ENCODE measurements around the gene PFKP.

Gene PFKP

DNA sequence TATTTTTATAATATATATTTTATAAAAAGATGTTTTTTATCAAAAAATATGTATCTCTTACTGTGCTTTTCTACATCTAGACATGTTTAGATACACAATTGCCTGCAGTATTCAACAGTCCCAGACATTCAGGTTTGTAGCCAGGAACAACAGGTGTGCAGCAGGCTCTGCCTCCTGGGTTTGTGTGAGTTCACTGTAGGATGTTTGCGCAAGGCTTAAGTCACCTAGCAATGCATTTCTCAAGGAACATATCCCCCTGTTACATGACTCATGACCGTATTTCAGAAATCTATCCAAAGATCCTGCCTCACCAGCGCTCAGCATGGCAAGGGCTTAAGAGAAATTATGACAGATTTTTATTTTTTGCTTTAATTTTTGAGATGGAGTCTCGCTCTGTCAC lies 63.8 kb downstream of the PFKP start:
- no peak overlapping the region for H2AFZ ChIP-seq (ENCODE audit: low read depth, low read length)
- no peak overlapping the region for H3K9ac ChIP-seq (ENCODE audit: low read length)
- H3K4me1 ChIP-seq (ENCODE audit: low read length): no peaks in the 10 kb centered on the region
- no peaks in the 10 kb centered on the region for H4K20me1 ChIP-seq (ENCODE audit: insufficient read depth, low read length)
- no peaks in the 10 kb centered on the region for H3K9me3 ChIP-seq (ENCODE audit: insufficient read depth, low read length)
- no peaks in the 10 kb centered on the region for H3K79me2 ChIP-seq (ENCODE audit: low read length)
- TF ChIP-seq EZH2phosphoT487 (IDR thresholded peaks at IDR 0.05; ENCODE audit: low read depth): no peak
- TF ChIP-seq, protein P1, sequence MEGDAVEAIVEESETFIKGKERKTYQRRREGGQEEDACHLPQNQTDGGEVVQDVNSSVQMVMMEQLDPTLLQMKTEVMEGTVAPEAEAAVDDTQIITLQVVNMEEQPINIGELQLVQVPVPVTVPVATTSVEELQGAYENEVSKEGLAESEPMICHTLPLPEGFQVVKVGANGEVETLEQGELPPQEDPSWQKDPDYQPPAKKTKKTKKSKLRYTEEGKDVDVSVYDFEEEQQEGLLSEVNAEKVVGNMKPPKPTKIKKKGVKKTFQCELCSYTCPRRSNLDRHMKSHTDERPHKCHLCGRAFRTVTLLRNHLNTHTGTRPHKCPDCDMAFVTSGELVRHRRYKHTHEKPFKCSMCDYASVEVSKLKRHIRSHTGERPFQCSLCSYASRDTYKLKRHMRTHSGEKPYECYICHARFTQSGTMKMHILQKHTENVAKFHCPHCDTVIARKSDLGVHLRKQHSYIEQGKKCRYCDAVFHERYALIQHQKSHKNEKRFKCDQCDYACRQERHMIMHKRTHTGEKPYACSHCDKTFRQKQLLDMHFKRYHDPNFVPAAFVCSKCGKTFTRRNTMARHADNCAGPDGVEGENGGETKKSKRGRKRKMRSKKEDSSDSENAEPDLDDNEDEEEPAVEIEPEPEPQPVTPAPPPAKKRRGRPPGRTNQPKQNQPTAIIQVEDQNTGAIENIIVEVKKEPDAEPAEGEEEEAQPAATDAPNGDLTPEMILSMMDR (IDR thresholded peaks at IDR 0.05; ENCODE audit: low read depth, low read length): no peak
- H3K27me3 ChIP-seq (ENCODE audit: low read depth, low read length): no peaks in the 10 kb centered on the region
- no peak overlapping the region for H3K27ac ChIP-seq (ENCODE audit: low read length)
- H3K36me3 ChIP-seq (replicated peaks; ENCODE audit: low read depth, low read length): peaks cover 28% of the 10 kb centered on the region
- no peak overlapping the region for H3K4me2 ChIP-seq (ENCODE audit: low read length)
- H3K4me3 ChIP-seq (ENCODE audit: low read length): no peak overlapping the region

DNA sequence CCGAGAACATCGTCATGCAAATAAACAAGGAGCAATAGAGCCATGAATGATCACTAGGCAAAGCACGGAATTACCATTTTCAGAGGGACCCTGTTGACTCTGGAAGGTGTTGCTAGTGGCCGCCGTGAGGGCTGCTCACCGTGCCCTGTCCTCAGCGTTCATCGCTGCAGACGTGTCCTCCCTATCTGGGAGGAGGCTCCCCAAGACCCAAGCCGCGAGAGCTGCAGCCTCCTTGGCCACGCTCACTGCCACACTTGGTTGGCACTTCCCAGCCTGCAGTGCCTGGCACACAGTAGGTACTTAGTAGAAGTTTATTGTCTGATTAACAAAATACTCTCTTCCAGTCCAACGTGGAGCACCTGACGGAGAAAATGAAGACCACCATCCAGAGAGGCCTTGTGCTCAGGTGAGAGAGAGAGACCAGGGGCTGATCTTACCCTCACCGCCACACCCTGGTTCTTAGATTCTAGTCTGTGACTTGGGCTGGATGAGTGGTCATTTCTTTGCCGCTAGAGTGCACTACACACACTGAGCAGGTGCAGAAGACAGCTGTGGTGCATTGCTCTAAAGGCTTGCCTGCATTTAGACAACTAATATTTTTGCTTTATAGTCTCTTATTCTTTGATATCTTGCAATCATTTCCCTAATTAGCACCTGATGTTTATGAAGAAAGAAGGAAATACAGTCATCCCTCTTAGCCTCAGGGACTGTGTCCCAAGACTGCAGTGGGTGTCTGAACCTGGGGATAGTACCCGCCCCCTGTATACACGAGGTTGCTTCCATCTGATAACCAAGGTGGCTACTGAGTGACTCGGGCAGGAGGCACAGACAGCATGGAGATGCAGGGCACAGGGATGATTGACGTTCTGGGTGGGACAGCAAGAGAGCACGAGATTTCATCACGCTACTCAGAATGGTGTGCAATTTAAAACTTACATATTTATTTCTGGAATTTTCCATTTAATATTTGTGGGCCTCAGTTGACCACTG lies 65.0 kb downstream of the PFKP start:
- no peaks in the 10 kb centered on the region for H4K20me1 ChIP-seq (ENCODE audit: insufficient read depth, low read length)
- no peaks in the 10 kb centered on the region for H3K27me3 ChIP-seq (ENCODE audit: low read depth, low read length)
- no peak overlapping the region for H3K4me2 ChIP-seq (ENCODE audit: low read length)
- peaks cover 34% of the 10 kb centered on the region for H3K36me3 ChIP-seq (replicated peaks; ENCODE audit: low read depth, low read length)
- H3K4me1 ChIP-seq (ENCODE audit: low read length): no peaks in the 10 kb centered on the region
- H2AFZ ChIP-seq (ENCODE audit: low read depth, low read length): no peak overlapping the region
- no peak for TF ChIP-seq EZH2phosphoT487 (IDR thresholded peaks at IDR 0.05; ENCODE audit: low read depth)
- TF ChIP-seq, protein P1 (IDR thresholded peaks at IDR 0.05; ENCODE audit: low read depth, low read length): no peak
- H3K9ac ChIP-seq (ENCODE audit: low read length): no peak overlapping the region
- no peak overlapping the region for H3K27ac ChIP-seq (ENCODE audit: low read length)
- H3K4me3 ChIP-seq (ENCODE audit: low read length): no peak overlapping the region
- no peaks in the 10 kb centered on the region for H3K9me3 ChIP-seq (ENCODE audit: insufficient read depth, low read length)
- no peaks in the 10 kb centered on the region for H3K79me2 ChIP-seq (ENCODE audit: low read length)

DNA sequence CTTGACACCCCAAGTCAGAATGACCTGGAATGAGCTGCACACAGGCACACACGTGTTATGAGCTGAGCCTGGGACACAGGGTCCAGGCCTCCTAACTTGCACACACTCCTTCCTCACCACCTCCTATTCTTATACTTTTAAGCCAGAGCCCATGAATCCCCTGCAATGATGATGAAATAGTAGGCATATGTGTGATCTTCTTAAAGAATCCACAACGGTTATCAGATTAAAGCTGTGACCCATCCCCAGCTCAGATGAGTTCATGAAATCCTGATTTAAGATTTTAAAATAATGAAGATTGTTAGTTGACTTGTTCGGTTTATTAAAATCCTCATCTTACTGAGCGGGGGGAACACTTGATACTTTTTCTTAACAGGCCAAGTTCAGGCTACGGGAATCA lies 66.6 kb downstream of the PFKP start:
- Histone ChIP-seq H4K20me1 (ENCODE audit: insufficient read depth, low read length) (no peaks in the 10 kb centered on the region), H2AFZ (ENCODE audit: low read depth, low read length) (no peak overlapping the region), H3K4me2 (ENCODE audit: low read length) (no peak overlapping the region), H3K4me1 (ENCODE audit: low read length) (no peaks in the 10 kb centered on the region), H3K27me3 (ENCODE audit: low read depth, low read length) (no peaks in the 10 kb centered on the region), H3K79me2 (ENCODE audit: low read length) (no peaks in the 10 kb centered on the region), H3K27ac (ENCODE audit: low read length) (no peak overlapping the region), H3K4me3 (ENCODE audit: low read length) (no peak overlapping the region), H3K9me3 (ENCODE audit: insufficient read depth, low read length) (no peaks in the 10 kb centered on the region), H3K9ac (ENCODE audit: low read length) (no peak overlapping the region), H3K36me3 (replicated peaks; ENCODE audit: low read depth, low read length) (peaks cover 40% of the 10 kb centered on the region)
- TF ChIP-seq, protein P1 (IDR thresholded peaks at IDR 0.05; ENCODE audit: low read depth, low read length): no peak
- no peak for TF ChIP-seq EZH2phosphoT487 (IDR thresholded peaks at IDR 0.05; ENCODE audit: low read depth)

DNA sequence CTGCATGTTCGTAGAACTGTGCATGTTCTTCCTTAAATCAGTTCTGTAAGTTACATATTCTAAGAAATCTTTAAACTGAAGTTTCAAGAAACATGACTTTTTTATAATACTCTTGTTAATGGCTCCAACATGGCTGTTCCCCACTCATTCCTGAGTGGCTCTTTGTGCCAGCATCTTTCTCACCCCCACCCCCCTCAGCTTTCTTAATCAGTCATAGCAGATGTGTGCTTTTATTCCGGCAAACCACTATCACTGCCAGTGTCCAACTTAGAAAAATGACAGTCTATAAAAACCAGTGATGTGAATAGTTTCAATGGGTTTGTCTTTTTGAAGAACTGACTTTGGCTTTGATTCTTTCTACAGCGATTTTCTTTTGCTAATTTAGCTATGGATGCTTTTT lies 67.7 kb downstream of the PFKP start:
- Histone ChIP-seq H3K4me1 (ENCODE audit: low read length) (no peaks in the 10 kb centered on the region), H4K20me1 (ENCODE audit: insufficient read depth, low read length) (no peaks in the 10 kb centered on the region), H3K4me2 (ENCODE audit: low read length) (no peak overlapping the region), H3K27me3 (ENCODE audit: low read depth, low read length) (no peaks in the 10 kb centered on the region), H2AFZ (ENCODE audit: low read depth, low read length) (no peak overlapping the region), H3K4me3 (ENCODE audit: low read length) (no peak overlapping the region), H3K79me2 (ENCODE audit: low read length) (no peaks in the 10 kb centered on the region), H3K9me3 (ENCODE audit: insufficient read depth, low read length) (no peaks in the 10 kb centered on the region), H3K36me3 (replicated peaks; ENCODE audit: low read depth, low read length) (peaks cover 39% of the 10 kb centered on the region), H3K27ac (ENCODE audit: low read length) (no peak overlapping the region), H3K9ac (ENCODE audit: low read length) (no peak overlapping the region)
- TF ChIP-seq EZH2phosphoT487 (IDR thresholded peaks at IDR 0.05; ENCODE audit: low read depth): no peak
- TF ChIP-seq, protein P1 (IDR thresholded peaks at IDR 0.05; ENCODE audit: low read depth, low read length): no peak

Data from OCI-LY3 (cell line).